ENCODE results near the gene GLI1. TPM values are rescaled to one million over a fixed set of nuclear protein-coding genes. Genes with fewer than 3 reads are reported as not detected.
"Not testable (repeated sequence)": the region's sequence is repeated elsewhere in the genome, so short reads cannot be mapped to it uniquely, and the experiment has no call there.

GLI1 gene
- total RNA-seq, 4 donors from 2014 or later = 0.51 to 2.9 (median 2.0) TPM; not detected in 1

DNA sequence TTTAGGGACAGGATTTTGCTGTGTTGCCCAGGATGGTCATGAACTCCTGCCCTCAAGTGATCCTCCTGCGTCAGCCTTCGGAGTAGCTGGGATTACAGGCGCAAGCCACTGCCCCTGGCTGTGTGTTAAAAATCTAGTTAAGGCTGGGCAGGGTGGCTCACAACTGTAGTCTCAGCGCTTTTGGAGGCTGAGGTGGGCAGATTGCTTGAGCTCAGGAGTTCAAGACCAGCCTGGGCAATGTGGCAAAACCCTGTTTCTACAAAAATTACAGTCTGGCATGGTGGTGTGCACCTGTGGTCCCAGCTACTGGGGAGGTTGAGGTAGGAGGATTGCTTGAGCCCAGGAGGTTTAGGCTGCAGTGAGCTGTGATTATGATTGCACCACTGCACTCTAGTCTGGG, 51.6 kb downstream of the GLI1 start:
- 88% methylated on average over 4 of the region's 4 CpGs for WGBS
- Histone ChIP-seq H3K27me3 (no peaks in the 10 kb centered on the region), H3K4me3 (no peak overlapping the region), H3K36me3 (peaks cover 83% of the 10 kb centered on the region), H3K9me3 (no peaks in the 10 kb centered on the region), H3K27ac (no peak overlapping the region), H3K4me1 (no peaks in the 10 kb centered on the region)
- DNase-seq (ENCODE audit: low spot score in 2 of 2) = no peak
- no peak for TF ChIP-seq POLR2A (IDR thresholded peaks at IDR 0.05)
- TF ChIP-seq, protein P1, sequence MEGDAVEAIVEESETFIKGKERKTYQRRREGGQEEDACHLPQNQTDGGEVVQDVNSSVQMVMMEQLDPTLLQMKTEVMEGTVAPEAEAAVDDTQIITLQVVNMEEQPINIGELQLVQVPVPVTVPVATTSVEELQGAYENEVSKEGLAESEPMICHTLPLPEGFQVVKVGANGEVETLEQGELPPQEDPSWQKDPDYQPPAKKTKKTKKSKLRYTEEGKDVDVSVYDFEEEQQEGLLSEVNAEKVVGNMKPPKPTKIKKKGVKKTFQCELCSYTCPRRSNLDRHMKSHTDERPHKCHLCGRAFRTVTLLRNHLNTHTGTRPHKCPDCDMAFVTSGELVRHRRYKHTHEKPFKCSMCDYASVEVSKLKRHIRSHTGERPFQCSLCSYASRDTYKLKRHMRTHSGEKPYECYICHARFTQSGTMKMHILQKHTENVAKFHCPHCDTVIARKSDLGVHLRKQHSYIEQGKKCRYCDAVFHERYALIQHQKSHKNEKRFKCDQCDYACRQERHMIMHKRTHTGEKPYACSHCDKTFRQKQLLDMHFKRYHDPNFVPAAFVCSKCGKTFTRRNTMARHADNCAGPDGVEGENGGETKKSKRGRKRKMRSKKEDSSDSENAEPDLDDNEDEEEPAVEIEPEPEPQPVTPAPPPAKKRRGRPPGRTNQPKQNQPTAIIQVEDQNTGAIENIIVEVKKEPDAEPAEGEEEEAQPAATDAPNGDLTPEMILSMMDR (IDR thresholded peaks at IDR 0.05) = no peak
- TF ChIP-seq POLR2AphosphoS5 (IDR thresholded peaks at IDR 0.05) = no peak
- TF ChIP-seq EP300 (IDR thresholded peaks at IDR 0.05) = no peak

DNA sequence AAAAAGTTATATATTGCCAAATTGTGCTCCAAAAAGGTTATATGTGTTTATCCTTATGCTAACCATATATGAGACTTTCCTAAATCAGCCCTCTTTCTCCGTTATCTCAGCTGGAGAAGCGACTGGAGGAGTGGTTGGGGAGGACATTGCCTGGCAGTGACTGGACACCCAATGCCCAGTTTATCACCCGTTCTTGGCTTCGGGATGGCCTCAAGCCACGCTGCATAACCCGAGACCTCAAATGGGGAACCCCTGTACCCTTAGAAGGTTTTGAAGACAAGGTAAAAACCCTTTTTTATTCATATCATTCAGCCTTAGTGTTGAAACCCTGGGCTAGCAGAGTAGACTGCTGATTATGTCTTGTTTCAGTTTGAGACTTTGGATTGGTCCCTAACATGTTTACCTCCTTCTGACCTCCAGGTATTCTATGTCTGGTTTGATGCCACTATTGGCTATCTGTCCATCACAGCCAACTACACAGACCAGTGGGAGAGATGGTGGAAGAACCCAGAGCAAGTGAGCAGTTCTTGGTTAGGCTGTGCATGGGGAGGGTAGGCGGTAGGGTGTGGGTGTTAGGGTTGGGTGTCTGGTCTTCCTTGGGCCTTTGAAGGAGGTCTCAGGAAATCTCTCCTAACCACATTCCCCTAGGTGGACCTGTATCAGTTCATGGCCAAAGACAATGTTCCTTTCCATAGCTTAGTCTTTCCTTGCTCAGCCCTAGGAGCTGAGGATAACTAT, 52.2 kb downstream of the GLI1 start:
- TF ChIP-seq POLR2A (IDR thresholded peaks at IDR 0.05) (no peak), POLR2AphosphoS5 (IDR thresholded peaks at IDR 0.05) (no peak), EP300 (IDR thresholded peaks at IDR 0.05) (no peak)
- TF ChIP-seq, protein P1 (IDR thresholded peaks at IDR 0.05) = no peak
- no peaks in the 10 kb centered on the region for H3K4me1 ChIP-seq
- 98% methylated on average over 7 of the region's 7 CpGs for WGBS
- H3K27me3 ChIP-seq = no peaks in the 10 kb centered on the region
- no peak overlapping the region for H3K4me3 ChIP-seq
- H3K27ac ChIP-seq = no peak overlapping the region
- peaks cover 85% of the 10 kb centered on the region for H3K36me3 ChIP-seq
- H3K9me3 ChIP-seq = no peaks in the 10 kb centered on the region
- no peak for DNase-seq (ENCODE audit: low spot score in 2 of 2)

DNA sequence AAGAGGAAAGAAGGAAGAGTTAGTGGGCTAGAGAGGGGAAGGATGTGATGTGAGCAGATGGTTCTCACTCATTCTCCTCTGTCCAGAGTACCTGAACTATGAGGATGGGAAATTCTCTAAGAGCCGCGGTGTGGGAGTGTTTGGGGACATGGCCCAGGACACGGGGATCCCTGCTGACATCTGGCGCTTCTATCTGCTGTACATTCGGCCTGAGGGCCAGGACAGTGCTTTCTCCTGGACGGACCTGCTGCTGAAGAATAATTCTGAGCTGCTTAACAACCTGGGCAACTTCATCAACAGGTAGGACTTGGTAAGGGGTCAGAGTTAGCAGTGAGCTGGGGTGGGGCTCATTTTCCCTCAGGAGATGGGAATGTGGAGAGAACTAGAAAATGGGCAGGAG, 53.1 kb downstream of the GLI1 start:
- Histone ChIP-seq H3K36me3 (peaks cover 88% of the 10 kb centered on the region), H3K9me3 (no peaks in the 10 kb centered on the region), H3K27ac (no peak overlapping the region), H3K4me3 (no peak overlapping the region), H3K27me3 (no peaks in the 10 kb centered on the region), H3K4me1 (peaks cover 9% of the 10 kb centered on the region)
- no peak for DNase-seq (ENCODE audit: low spot score in 2 of 2)
- WGBS = 82% methylated on average over 6 of the region's 6 CpGs
- TF ChIP-seq EP300 (IDR thresholded peaks at IDR 0.05) (no peak), POLR2A (IDR thresholded peaks at IDR 0.05) (no peak), POLR2AphosphoS5 (IDR thresholded peaks at IDR 0.05) (no peak)
- TF ChIP-seq, protein P1 (IDR thresholded peaks at IDR 0.05) = no peak

GRCh38 chr12:57513266-57513665, 53.7 kb downstream of the GLI1 start:
- H3K27me3 ChIP-seq = no peaks in the 10 kb centered on the region
- H3K4me1 ChIP-seq = peaks cover 15% of the 10 kb centered on the region
- no peaks in the 10 kb centered on the region for H3K9me3 ChIP-seq
- H3K36me3 ChIP-seq = peaks cover 82% of the 10 kb centered on the region
- no peak for DNase-seq (ENCODE audit: low spot score in 2 of 2)
- no peak overlapping the region for H3K27ac ChIP-seq
- H3K4me3 ChIP-seq = no peak overlapping the region
- 95% methylated on average over 5 of the region's 5 CpGs for WGBS
- TF ChIP-seq POLR2AphosphoS5 (IDR thresholded peaks at IDR 0.05) (no peak), EP300 (IDR thresholded peaks at IDR 0.05) (no peak), POLR2A (IDR thresholded peaks at IDR 0.05) (no peak)
- TF ChIP-seq, protein P1 (IDR thresholded peaks at IDR 0.05) = no peak

GRCh38 chr12:57513677-57514076, 54.1 kb downstream of the GLI1 start:
- Histone ChIP-seq H3K4me1 (peaks cover 19% of the 10 kb centered on the region), H3K36me3 (peaks cover 82% of the 10 kb centered on the region)
- H3K4me3 ChIP-seq; DNase-seq (ENCODE audit: low spot score in 2 of 2); H3K27me3 ChIP-seq; H3K27ac ChIP-seq; H3K9me3 ChIP-seq: not testable (repeated sequence)
- WGBS = 95% methylated on average over 6 of the region's 6 CpGs

DNA sequence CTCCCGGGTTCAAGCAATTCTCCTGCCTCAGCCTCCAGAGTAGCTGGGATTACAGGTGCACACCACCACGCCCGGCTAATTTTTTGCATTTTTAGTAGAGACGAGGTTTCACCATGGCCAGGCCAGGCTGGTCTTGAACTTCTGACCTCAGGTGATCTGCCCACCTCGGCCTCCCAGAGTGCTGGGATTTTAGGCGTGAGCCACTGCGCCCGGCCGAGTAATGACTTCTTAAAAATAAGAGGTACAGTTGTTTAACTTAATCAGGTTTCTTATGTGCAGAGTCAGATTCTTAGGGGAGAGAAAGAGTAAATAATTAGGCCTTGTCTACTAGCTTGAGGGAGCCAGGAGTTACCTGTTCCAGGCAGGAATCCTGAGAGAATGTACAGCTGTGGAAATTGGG, 54.7 kb downstream of the GLI1 start:
- DNase-seq (ENCODE audit: low spot score in 2 of 2); H3K4me3 ChIP-seq; H3K27ac ChIP-seq; H3K9me3 ChIP-seq; H3K27me3 ChIP-seq: not testable (repeated sequence)
- 98% methylated on average over 9 of the region's 9 CpGs for WGBS
- Histone ChIP-seq H3K4me1 (peaks cover 25% of the 10 kb centered on the region), H3K36me3 (peaks cover 79% of the 10 kb centered on the region)
